Smooth muscle cell (in vitro differentiated cells): ENCODE data around the gene CACNA2D3. TPM values are rescaled to one million over a fixed set of nuclear protein-coding genes. Genes with fewer than 3 reads are reported as not detected.

ENCODE experiments used
- DNase-seq: peaks from one replicate; lab custom pipeline; 2025; ENCODE audit not compliant: unreplicated experiment; lab: John Stamatoyannopoulos, UW
- H2AFZ ChIP-seq: fragments of 200-600 bp; sonication (generic); 2 replicates; pipeline ENCODE4 v1.6.0; 2016; ENCODE audit warnings: antibody characterized with exemption, low read depth, mild to moderate bottlenecking
- H3F3A ChIP-seq: fragments of 200-600 bp; sonication (generic); 2 replicates; pipeline ENCODE4 v1.6.0; 2017; ENCODE audit warnings: antibody characterized with exemption, low read depth
- H3K27ac ChIP-seq: fragments of 200-600 bp; sonication (generic); 2 replicates; pipeline ENCODE4 v1.5.1; 2016; ENCODE audit warnings: low read depth, mild to moderate bottlenecking
- H3K27me3 ChIP-seq: fragments of 200-600 bp; sonication (generic); 2 replicates; pipeline ENCODE4 v1.6.1; 2016; ENCODE audit warnings: low read depth, mild to moderate bottlenecking
- H3K36me3 ChIP-seq: fragments of 200-600 bp; sonication (generic); 2 replicates; pipeline ENCODE4 v1.5.1; 2016; ENCODE audit warnings: low read depth
- H3K4me1 ChIP-seq: fragments of 200-600 bp; sonication (generic); 2 replicates; pipeline ENCODE4 v1.5.1; 2016; ENCODE audit warnings: low read depth
- H3K4me2 ChIP-seq: fragments of 200-600 bp; sonication (generic); 2 replicates; pipeline ENCODE4 v1.6.0; 2016; ENCODE audit warnings: mild to moderate bottlenecking
- H3K4me3 ChIP-seq: fragments of 200-600 bp; sonication (generic); 2 replicates; pipeline ENCODE4 v1.5.1; 2016; ENCODE audit warnings: mild to moderate bottlenecking
- H3K79me2 ChIP-seq: fragments of 200-600 bp; sonication (generic); 2 replicates; pipeline ENCODE4 v1.6.0; 2016; ENCODE audit warnings: low read depth, mild to moderate bottlenecking
- H3K9ac ChIP-seq: fragments of 200-600 bp; sonication (generic); 2 replicates; pipeline ENCODE4 v1.6.0; 2016; ENCODE audit warnings: low read depth
- H3K9me3 ChIP-seq: fragments of 200-600 bp; sonication (generic); replicated peaks from 2 replicates; pipeline ENCODE4 v1.5.1; 2016; ENCODE audit warnings: low read depth
- H4K20me1 ChIP-seq: fragments of 200-600 bp; sonication (generic); 2 replicates; pipeline ENCODE4 v1.6.0; 2016; ENCODE audit warnings: low read depth
- CTCF ChIP-seq: fragments of 200-600 bp; sonication (generic); IDR thresholded peaks from 2 replicates; pipeline ENCODE4 v1.5.1; 2017; ENCODE audit warnings: borderline replicate concordance, mild to moderate bottlenecking, antibody characterized with exemption; ENCODE audit not compliant: insufficient read depth, poor library complexity, severe bottlenecking
- WGBS: methylation state at CpG from one replicate; pipeline ENCODE4 v1.1.7; 2016; ENCODE audit warnings: low lambda C conversion rate; 5-methylcytosine and 5-hydroxymethylcytosine counted together
- polyA plus RNA-seq: library from polyadenylated mRNA; unstranded; fragments of >200 nt; fragmentation: Nextera tagmentation; extraction: Ambion mirVana; gene quantifications from 2 replicates; pipeline ENCODE4 v1.2.1, GENCODE V29; 2016
- total RNA-seq: library from RNA; depleted of rRNA; stranded (reverse); fragments of >200 nt; gene quantifications from 2 replicates; pipeline ENCODE4 v1.2.3, GENCODE V29; 2014

CACNA2D3 gene
- total and polyA plus RNA-seq, 2 experiments from 2014 or later: 0.15 to 0.90 TPM

- TF ChIP-seq CTCF: no peak
- H3K4me1 ChIP-seq: no peaks in the 10 kb centered on the region
- WGBS: 81% methylated on average over 4 of the region's 4 CpGs
- no peaks in the 10 kb centered on the region for H3K9me3 ChIP-seq
- H3K27me3 ChIP-seq: no peaks in the 10 kb centered on the region
- no peak overlapping the region for H3K27ac ChIP-seq
- H3F3A ChIP-seq: no peaks in the 10 kb centered on the region
- no peaks in the 10 kb centered on the region for H3K36me3 ChIP-seq
- no peaks in the 10 kb centered on the region for H3K79me2 ChIP-seq
- no peak overlapping the region for H2AFZ ChIP-seq
- no peak for DNase-seq
- no peak overlapping the region for H3K4me2 ChIP-seq
- no peak overlapping the region for H3K4me3 ChIP-seq
- no peaks in the 10 kb centered on the region for H4K20me1 ChIP-seq
- no peak overlapping the region for H3K9ac ChIP-seq
Measured at GRCh38 chr3:54845011-54845410, 722.7 kb downstream of the CACNA2D3 start.

GRCh38 chr3:54845551-54845950 lies 723.2 kb downstream of the CACNA2D3 start:
- Histone ChIP-seq H3F3A (no peaks in the 10 kb centered on the region), H3K4me3 (no peak overlapping the region), H4K20me1 (no peaks in the 10 kb centered on the region), H3K79me2 (no peaks in the 10 kb centered on the region), H2AFZ (no peak overlapping the region), H3K9ac (no peak overlapping the region), H3K4me1 (no peaks in the 10 kb centered on the region), H3K27me3 (no peaks in the 10 kb centered on the region), H3K9me3 (no peaks in the 10 kb centered on the region), H3K4me2 (no peak overlapping the region), H3K27ac (no peak overlapping the region), H3K36me3 (no peaks in the 10 kb centered on the region)
- 90% methylated on average over 5 of the region's 5 CpGs for WGBS
- DNase-seq: no peak
- no peak for TF ChIP-seq CTCF

GRCh38 chr3:54846119-54846518 lies 723.8 kb downstream of the CACNA2D3 start:
- H3F3A ChIP-seq: no peaks in the 10 kb centered on the region
- no peak for TF ChIP-seq CTCF
- no peak overlapping the region for H2AFZ ChIP-seq
- H3K9ac ChIP-seq: no peak overlapping the region
- no peaks in the 10 kb centered on the region for H3K79me2 ChIP-seq
- no peaks in the 10 kb centered on the region for H3K36me3 ChIP-seq
- H3K4me1 ChIP-seq: no peaks in the 10 kb centered on the region
- no peak overlapping the region for H3K27ac ChIP-seq
- no peaks in the 10 kb centered on the region for H4K20me1 ChIP-seq
- WGBS: 95% methylated on average over 4 of the region's 4 CpGs
- H3K27me3 ChIP-seq: no peaks in the 10 kb centered on the region
- H3K4me3 ChIP-seq: no peak overlapping the region
- no peak overlapping the region for H3K4me2 ChIP-seq
- H3K9me3 ChIP-seq: no peaks in the 10 kb centered on the region
- no peak for DNase-seq

GRCh38 chr3:54847361-54847760 lies 725.0 kb downstream of the CACNA2D3 start:
- H3F3A ChIP-seq: no peaks in the 10 kb centered on the region
- no peaks in the 10 kb centered on the region for H3K36me3 ChIP-seq
- H3K4me1 ChIP-seq: no peaks in the 10 kb centered on the region
- no peaks in the 10 kb centered on the region for H4K20me1 ChIP-seq
- no peak overlapping the region for H2AFZ ChIP-seq
- no peak overlapping the region for H3K4me3 ChIP-seq
- no peak for DNase-seq
- no peaks in the 10 kb centered on the region for H3K9me3 ChIP-seq
- no peak overlapping the region for H3K9ac ChIP-seq
- WGBS: 95% methylated on average over 4 of the region's 4 CpGs
- no peaks in the 10 kb centered on the region for H3K27me3 ChIP-seq
- no peak overlapping the region for H3K27ac ChIP-seq
- no peak overlapping the region for H3K4me2 ChIP-seq
- TF ChIP-seq CTCF: no peak
- no peaks in the 10 kb centered on the region for H3K79me2 ChIP-seq
